GM12892 (cell line): ENCODE results near the gene SLC9A9. TPM values are rescaled to one million over a fixed set of nuclear protein-coding genes. Genes with fewer than 3 reads are reported as not detected.
"Not testable (repeated sequence)": the region's sequence is repeated elsewhere in the genome, so short reads cannot be mapped to it uniquely, and the experiment has no call there.

ENCODE experiments used
- DNase-seq: peaks from one replicate; pipeline ENCODE4 v3.0.0; 2011; ENCODE audit not compliant: insufficient read length
- FAIRE-seq: peaks from 2 replicates; lab custom pipeline; 2011; peaks lifted over from hg19 to GRCh38; lab: Jason Lieb, UNC
- POLR2A ChIP-seq: IDR thresholded peaks from 2 replicates; pipeline ENCODE4 v1.6.1; 2011; ENCODE audit warnings: low read depth, low read length, control low read depth
- POLR2AphosphoS5 ChIP-seq: IDR thresholded peaks from 2 replicates; pipeline ENCODE4 v1.6.1; 2011; ENCODE audit warnings: low read depth, low read length, control low read depth
- TAF1 ChIP-seq: IDR thresholded peaks from 2 replicates; pipeline ENCODE4 v1.6.1; 2011; ENCODE audit warnings: low read depth, mild to moderate bottlenecking, control low read depth, low read length, borderline replicate concordance
- polyA plus RNA-seq: library from polyadenylated mRNA; unstranded; fragments of >200 nt; gene quantifications from one replicate; pipeline ENCODE4 v1.2.1, GENCODE V29; 2012; ENCODE audit warnings: missing spikeins, inconsistent platforms; ENCODE audit not compliant: missing spikeins

SLC9A9 gene
- 19.0 TPM for polyA plus RNA-seq

DNA sequence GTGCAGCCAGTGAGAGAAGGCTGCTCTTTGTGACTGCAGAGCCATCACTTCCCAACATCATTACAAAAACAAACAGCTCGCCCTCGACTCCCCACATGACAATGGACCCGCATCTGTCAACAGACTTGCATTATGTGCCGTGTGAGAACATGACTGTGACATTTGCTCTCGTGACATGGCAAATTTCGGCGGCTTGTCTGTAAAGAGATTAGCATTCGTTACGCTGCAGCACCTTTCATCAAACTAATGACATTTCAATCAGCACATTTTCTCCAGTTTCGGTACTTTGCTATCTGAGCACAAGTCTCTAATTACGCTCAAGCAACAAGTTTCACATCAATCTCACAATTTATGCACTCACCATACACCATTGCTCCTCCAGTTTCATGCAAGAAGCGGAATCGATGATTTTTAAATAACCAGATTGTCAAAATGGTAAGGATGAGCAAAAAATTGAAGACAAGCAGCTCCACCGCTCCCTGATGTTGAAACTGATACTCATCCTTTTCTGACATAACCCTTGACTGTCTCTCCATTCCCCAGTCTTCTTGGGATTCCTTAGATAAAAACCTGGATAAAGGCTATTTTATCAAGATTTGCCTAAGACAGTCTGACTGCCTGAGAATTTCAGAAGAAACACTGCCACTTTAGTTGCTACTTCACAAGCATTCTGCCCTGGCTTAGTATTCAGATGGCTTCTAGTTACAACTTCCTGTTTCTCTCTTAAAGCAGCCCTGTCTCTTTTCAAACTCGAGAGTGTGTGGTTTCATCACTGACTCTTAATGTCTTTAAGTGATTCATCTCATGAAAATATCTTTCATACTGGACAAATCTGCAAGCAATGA, at the start of gene SLC9A9:
Gene SLC9A9 (minus strand): TSS at position 682 of the 845 bp plus-strand sequence. CDS start 146 bp downstream, at position 536.
- DNase-seq: no peak
- peak; percentile 94 for FAIRE-seq
- peak; percentile 25; the same call in 1 of the 2 replicates for TF ChIP-seq POLR2A
- TF ChIP-seq POLR2AphosphoS5: 0 out of 2 replicates have a peak, but pooled peaks have one; percentile 51
- no peak; the same call in 1 of the 2 replicates for TF ChIP-seq TAF1

DNA sequence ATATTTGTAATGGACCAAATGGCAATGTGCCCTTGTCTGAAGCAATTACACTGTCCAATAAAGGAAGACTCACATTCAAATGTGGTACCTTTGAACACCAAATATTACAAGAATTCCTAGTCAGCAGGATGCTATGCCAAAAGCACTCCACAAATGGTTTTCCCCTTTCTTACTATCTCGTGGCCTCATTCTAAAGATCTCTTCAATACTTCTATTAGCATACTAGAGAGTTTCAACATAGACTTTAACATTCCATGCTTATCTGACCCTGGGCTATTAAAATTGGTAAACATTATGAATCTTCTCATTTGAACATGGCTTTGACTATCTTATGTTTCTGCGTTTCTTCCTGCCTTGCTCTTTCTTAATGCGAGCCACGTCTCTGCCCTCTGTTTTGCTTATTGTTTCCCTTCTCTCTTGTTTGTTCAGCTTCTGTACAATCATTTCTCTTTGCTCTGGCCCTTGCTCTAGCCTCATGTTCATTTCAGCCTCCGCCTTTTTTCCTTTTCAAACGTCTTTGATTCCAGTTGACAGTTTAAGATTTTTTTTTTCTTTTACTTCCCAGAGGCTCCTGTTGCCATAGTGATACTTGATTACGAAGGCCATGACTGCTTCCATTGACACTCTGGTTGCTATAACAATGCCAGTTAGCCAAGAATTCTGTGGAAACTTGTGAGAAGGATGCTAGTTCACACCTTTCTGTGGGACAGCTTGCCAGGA, 49.5 kb upstream of the SLC9A9 start:
- TF ChIP-seq POLR2AphosphoS5 (no peak), TAF1 (no peak), POLR2A (no peak)
- FAIRE-seq: peak; percentile 17
- DNase-seq: no peak

DNA sequence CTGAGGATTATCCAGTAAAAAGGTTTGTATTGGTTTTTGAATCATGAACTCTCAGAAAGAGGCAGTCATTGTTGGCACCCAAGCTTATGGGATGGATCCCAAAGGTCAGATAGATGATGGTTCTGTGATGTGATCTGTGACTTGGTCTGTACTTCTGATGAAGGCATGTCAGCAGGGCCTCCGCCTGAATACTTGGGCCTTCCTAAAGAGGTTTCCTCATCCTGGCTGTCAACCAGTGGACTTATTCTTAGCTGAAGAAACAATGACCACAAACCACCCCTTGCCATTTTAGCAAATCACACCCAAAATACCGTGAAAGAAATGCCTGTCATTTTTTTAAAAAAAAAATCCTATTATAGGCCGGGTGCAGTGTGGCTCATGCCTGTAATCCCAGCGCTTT, 48.2 kb upstream of the SLC9A9 start:
- no peak for FAIRE-seq

DNA sequence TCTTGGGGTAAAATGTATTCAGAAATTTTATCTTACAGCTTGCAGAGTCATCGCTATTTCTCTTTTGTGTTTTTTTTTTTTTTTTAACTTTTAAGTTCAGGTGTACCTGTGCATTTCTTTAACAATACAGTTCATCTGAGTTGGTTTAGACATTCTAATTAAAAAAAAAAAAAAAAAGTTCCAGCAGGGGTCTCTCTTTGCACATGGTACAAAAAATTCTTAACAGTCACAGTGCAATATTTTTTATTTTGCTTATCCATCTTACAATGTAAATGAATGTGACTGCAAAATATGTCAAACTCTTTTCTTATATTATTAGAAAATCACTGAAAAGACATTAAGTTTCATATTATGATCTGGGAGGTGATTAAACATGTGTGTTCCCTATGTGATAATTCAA, 47.5 kb upstream of the SLC9A9 start:
- TF ChIP-seq POLR2AphosphoS5: no peak
- no peak for TF ChIP-seq TAF1
- no peak for TF ChIP-seq POLR2A
- FAIRE-seq: no peak
- no peak for DNase-seq

More for the DNA sequence above, 48.2 kb upstream of the SLC9A9 start:
- TF ChIP-seq POLR2AphosphoS5 (no peak), TAF1 (no peak), POLR2A (no peak)
- no peak for DNase-seq

DNA sequence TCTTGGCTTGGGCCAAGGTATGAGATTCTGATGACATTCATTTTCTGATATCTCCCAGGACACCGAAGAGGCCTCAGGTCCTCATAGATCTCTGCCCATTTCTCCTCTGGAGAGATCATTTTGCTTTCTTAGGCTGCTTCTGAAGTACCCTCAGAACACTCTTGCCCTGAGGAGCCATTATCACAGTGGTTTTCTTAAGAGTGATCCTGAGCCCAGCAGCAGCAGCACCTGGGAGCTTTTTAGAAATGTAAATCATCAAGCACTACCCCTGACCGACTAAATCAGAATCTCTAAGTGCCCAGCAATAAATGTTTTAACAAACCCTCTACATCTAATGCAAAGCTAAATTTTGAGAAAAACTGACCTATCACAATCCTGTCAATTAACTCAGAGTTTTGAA, 40.6 kb upstream of the SLC9A9 start:
- DNase-seq (no peak), FAIRE-seq (no peak)

DNA sequence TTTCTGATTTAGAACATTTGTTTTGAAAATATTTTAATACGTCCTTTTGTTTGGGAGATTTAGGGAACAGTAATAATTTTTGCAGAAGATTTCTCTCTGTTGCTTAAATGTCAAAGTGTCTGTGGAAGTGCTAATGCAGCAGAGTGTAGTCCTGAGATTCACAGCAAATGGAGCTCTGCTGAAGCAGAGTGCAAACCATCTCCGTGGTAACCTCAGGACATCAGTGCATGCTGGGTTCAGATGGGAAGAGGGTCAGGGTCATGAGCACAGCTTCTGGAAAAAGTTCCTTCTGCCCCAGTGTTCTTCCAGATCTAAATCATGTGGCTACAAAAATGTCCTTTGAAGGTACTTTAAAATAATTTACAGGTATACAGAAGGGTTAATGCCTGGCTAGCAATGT, 39.9 kb upstream of the SLC9A9 start:
- DNase-seq (no peak), FAIRE-seq (no peak)
- TF ChIP-seq POLR2A: no peak
- TF ChIP-seq TAF1: no peak
- TF ChIP-seq POLR2AphosphoS5: no peak

More for the DNA sequence above, 40.6 kb upstream of the SLC9A9 start:
- TF ChIP-seq TAF1: no peak
- TF ChIP-seq POLR2A: no peak
- TF ChIP-seq POLR2AphosphoS5: no peak

DNA sequence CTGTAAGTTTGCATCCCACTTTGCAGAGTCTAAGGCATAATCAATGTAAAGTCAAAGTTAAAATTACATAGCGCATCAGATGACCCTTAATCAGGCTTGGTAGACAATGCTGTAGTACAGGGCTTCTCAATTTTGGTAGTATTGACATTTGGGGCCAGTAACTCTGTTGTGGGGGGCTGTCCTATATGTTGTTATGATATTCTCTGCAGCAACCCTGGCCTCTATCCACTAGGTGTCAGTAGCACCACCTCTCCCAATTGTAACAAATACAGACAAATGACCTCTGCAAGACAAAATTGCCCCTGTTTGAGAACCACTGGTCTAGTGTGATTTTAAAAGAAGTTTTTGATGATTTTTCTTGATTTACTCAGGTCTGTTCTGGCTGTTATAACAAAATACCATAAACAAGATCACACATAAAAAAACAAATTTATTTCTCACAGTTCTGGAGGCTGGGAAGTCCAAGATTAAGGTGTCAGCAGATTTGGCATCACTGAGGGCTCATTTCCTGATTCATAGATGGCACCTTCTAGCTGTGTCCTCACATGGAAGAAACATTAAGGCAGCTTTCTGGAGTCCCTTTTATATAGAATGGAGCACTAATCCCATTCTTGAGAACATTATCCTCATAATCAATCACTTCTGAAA, 37.6 kb upstream of the SLC9A9 start:
- no peak for TF ChIP-seq POLR2A
- TF ChIP-seq TAF1: no peak
- no peak for TF ChIP-seq POLR2AphosphoS5
- DNase-seq (no peak), FAIRE-seq (peak; percentile 76)

DNA sequence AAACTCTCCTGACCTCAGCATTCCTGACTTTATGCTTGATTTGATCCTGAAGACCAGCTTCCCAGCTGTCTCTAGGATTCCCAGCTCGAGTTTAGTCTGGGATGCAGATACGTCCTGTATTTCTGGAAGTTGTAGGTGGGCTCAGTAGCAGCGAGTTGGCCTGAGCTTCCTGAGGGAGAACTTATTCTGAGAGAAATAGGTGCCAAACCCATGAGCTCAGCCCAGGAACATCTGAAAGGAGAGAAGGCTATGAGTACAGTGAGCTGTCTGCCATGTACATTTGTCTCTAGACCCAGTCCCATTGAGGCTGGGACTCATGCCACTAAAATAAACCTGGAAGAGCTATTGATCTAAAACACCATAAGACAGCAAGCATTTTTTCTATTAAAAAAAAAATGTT, 36.6 kb upstream of the SLC9A9 start:
- DNase-seq (no peak), FAIRE-seq (no peak)
- TF ChIP-seq TAF1: no peak
- no peak for TF ChIP-seq POLR2A
- no peak for TF ChIP-seq POLR2AphosphoS5

DNA sequence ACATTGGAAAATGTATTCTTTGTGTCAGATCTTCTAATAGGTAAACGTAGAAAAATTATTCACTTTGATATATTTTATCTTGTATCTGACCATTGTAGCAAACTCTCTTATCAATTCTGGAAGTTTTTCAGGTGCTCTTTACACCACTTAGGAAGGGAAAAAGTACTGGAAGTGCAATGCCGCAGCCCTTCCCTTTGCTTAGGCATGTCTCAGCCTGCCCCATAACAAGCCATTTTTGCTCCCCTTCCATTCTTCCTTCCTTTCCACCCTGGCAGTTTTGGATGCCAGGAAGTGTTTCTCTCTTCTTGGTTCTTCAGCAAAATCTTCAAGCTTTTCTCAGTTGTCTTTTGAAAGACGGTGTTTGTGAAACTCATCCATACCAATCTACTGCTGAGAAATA, 34.9 kb upstream of the SLC9A9 start:
- DNase-seq: no peak
- FAIRE-seq: no peak
- no peak for TF ChIP-seq TAF1
- no peak for TF ChIP-seq POLR2A
- no peak for TF ChIP-seq POLR2AphosphoS5

DNA sequence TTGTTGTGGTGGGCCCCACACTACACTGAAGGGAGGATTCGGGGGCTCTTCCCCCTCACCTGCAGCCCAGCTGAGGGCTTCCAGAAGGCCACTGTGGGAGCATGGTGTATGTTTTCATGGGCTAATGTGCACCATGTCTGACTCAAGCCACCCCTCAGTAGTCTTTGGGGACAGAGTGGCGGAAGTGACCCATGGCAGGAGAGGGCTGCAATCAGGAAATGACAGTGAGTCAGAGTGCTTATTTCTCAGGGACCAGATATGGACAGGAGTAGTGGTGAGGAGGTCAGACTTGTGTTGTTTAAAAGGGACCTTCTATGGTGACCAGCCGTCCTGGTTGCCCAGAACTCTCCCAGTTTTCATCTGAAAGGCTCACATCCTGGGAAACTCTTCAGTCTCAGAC, 32.8 kb upstream of the SLC9A9 start:
- TF ChIP-seq TAF1 (no peak), POLR2AphosphoS5 (no peak), POLR2A (no peak)
- FAIRE-seq (no peak), DNase-seq (no peak)

DNA sequence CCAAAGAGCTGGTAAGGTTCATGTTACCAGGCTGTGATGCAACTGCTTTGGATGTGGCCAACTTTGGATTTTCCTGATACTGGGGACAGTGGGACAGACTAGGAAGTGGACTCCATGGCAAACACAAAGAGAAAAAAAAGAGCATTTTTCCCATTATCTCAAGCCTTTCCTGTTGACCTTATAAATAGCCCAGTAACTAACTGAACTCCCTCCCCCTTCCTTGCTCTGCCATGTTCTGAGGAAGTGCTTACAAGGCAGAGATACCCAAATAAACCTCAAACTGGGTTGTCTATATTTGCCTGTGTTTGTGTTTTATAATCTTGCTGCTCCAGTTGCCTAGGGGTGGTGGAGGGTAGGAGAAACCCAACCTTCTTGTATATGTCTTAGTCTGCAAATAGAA, 27.3 kb upstream of the SLC9A9 start:
- DNase-seq (no peak), FAIRE-seq (no peak)
- no peak for TF ChIP-seq TAF1
- no peak for TF ChIP-seq POLR2A
- no peak for TF ChIP-seq POLR2AphosphoS5

DNA sequence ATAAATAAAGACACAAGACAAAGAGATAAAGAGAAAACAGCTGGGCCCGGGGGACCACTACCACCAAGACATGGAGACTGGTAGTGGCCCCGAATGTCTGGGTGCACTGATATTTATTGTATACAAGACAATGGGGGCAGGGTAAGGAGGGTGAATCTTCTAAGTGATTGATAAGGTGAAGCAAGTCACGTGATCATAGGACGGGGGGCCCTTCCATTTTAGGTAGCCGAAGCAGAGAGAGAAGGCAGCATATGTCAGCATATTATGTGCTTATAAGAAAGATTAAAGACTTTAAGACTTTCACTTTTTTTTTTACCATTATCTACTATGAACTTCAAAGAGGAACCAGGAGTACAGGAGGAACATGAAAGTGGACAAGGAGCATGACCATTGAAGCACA, 25.3 kb upstream of the SLC9A9 start:
- not testable (repeated sequence) for FAIRE-seq, DNase-seq
